CD1c-positive myeloid dendritic cell (primary cell): ENCODE measurements around the gene VWA8.
"Not testable (repeated sequence)": the region's sequence is repeated elsewhere in the genome, so short reads cannot be mapped to it uniquely, and the experiment has no call there.

Source experiments
- DNase-seq: peaks from one replicate; pipeline ENCODE4 v3.0.0-alpha.2; 2016; ENCODE audit errors: extremely low spot score

Gene VWA8

DNA sequence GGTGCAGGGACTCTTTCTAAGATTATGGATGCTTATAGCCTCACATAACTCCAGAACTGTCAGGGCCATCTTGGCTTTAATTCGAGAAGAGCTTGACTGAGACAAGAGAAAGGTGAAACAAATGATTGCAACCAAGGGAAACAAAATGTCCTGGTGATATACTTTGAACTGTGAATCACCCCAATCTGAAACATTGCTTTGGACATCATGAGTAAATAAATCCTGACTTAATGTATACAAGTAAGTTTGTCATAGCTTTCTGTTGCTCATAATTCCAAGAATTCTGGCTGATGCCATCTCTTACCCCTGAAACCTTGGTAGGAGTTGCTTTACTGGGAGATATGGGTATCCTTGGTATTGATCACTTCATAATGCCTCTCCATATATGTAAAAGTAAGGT lies 5.8 kb upstream of the VWA8 start:
- no peak for DNase-seq

DNA sequence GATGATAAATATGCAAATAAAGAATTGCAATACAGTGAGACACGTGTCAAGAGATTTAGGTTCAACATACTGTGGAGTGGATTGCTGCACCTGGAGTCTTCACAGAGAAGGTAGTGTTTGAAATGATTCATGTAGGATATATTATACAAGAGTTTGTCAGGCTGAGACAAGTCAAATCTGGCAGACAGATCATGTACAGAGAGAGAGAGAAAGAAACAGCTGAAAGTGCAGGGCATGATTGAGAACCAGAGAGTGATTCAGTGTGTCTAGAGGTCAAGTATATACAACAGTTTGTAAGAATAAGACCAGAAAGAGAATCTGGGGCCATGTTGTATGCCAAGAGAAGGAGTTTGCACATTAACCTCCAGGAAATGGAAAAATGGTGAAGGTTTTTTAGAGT lies 2.1 kb upstream of the VWA8 start:
- no peak for DNase-seq

- DNase-seq: peak; percentile 26
These were observed 504 bp upstream of the VWA8 start for GRCh38 chr13:41961466-41961760.

DNA sequence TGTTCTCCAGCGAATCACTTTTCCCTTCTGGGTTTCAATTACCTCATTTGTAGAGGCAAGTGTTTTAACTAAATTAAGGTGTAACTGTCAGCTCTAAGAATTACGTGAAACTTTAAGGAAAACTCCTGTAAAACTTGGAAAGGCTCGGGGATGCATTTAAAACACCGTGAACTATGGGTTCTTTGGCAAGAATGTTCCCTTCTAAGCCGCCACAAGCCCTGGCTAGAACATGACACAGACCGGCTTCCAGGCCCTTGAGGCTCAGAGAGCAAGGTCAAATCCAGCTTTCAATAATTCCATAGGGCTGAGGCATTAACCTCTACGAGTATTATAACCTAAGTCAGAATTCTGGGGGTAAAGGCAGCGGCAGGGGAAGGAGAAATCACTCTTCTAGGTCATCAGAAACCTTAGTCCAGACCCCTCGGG lies 685 bp downstream of the VWA8 start:
- DNase-seq: no peak

GRCh38 chr13:41956272-41956671 lies 4.6 kb downstream of the VWA8 start:
- no peak for DNase-seq

GRCh38 chr13:41955605-41956004 lies 5.3 kb downstream of the VWA8 start:
- peak; percentile 70 for DNase-seq

GRCh38 chr13:41954226-41954625 lies 6.7 kb downstream of the VWA8 start:
- no peak for DNase-seq

GRCh38 chr13:41952749-41953148 lies 8.2 kb downstream of the VWA8 start:
- no peak for DNase-seq

DNA sequence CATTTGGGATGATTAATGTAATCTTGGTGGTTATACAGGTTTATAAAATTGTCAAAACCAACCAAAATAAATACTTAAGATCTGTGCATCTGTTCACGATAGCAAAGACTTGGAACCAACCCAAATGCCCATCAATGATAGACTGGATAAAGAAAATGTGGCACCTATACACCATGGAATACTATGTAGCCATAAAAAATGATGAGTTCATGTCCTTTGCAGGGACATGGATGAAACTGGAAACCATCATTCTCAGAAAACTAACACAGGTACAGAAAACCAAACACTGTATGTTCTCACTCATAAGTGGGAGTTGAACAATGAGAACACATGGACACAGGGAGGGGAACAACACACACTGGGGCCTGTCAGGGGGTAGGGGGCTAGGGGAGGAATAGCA lies 11.8 kb downstream of the VWA8 start:
- DNase-seq: not testable (repeated sequence)

- DNase-seq: no peak
These were observed 15.0 kb downstream of the VWA8 start for GRCh38 chr13:41945926-41946325.

GRCh38 chr13:41944635-41945397 lies 16.1 kb downstream of the VWA8 start:
- DNase-seq: no peak

GRCh38 chr13:41944229-41944628 lies 16.7 kb downstream of the VWA8 start:
- DNase-seq: no peak

DNA sequence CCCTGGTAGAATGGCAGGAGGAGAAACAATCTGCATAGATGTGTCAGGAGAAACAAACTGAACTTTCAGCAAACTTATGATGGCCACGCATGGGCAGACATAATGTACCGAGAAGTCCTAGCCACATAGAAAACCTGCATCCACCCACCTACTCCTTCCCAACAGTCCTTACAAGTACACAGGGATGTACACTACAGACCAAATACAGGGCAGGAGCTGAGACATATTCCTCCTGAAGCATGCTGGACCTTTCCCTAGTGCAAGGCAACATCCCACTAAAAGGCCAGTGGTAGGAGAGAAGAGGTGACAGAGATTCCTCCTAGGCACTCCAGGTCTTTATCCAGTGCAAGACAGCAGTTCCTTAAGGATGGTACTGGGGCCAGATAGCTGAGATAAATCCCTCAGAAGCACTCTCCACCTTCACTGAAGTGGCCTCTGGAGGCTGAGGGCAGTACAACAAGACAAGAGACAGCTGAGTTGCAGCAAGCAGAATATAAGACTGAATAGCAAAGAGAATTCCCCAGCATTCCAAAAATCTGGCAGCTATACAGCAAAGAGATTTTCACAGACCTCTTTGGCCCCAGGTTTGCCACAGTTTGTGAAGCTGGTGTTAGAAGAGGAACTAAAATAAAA lies 18.3 kb downstream of the VWA8 start:
- DNase-seq: no peak

- DNase-seq: no peak
These were observed 19.7 kb downstream of the VWA8 start for GRCh38 chr13:41941174-41941573.

DNA sequence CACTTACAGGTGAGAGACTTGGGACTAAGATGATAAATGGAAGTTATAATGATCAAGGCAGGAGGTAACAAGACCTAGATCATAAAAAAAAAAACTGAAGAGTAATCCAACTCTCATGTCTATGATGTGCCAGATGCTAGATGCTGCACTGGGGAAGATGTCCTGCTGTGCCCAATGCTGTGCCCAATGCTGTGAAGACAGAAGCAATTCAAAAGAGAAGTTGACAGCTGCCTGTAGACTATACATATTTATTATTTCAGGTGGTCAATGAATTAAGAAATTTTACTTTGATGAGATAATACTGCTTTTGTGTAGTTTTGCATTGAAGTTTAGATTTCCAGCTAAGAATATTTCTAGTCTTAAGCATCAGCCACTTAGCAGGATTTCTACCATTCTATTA lies 21.5 kb downstream of the VWA8 start:
- DNase-seq: no peak

GRCh38 chr13:41938918-41939317 lies 22.0 kb downstream of the VWA8 start:
- DNase-seq: no peak

DNA sequence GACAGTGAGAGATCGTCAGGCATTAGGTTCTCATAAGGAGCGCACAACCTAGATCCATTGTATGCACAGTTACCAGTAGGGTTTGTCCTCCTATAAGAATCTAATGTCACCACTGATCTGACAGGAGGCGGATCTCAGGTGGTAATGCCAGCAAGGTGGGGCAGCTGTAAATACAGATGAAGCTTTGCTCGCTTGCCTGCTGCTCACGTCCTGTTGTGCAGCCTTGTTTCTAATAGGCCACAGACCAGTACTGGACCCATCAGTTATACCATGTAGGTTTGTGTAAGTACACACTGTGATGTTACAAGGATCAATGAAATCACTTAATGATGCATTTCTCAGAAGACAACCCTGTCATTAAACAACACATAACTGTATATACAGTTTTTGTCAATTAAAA lies 23.5 kb downstream of the VWA8 start:
- no peak for DNase-seq

DNA sequence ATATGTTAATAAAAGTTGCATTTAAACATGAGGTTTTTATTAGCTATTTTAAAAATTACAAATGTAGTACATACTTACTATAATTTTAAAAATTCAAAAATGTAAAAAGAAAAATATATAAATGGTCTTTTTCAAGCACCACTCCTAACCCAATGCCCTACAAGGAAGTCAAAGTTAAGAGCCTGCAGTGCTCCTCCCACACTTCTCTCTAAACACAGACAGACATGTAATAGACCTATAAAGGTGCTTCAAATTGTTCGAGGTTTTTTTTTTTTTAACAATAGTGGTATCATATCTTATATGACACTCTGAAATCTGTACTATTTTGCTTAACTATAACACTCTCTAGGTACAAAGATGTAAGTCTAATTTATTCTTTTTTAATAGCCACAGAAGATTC lies 25.4 kb downstream of the VWA8 start:
- DNase-seq: no peak

DNA sequence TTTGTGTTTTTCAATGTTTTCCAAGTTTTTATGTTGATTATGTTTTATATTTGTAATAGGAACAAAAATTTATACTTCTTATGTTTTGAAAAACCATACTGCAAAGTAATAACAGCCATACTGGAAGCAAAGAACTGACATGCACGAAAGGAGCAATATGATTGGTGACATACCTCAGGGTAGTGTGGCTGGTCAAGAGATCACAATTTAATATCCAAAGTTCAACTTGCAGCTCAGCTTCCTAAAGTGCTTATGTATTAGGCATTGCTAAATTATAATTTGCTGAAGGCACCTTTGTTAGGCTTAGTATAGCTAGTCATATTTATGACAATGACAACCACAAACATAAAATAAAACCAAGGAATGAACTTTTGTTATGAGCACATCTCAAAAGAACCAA lies 25.9 kb downstream of the VWA8 start:
- no peak for DNase-seq

- no peak for DNase-seq
These were observed 26.8 kb downstream of the VWA8 start for GRCh38 chr13:41934120-41934519.

GRCh38 chr13:41931337-41931736 lies 29.6 kb downstream of the VWA8 start:
- no peak for DNase-seq

- DNase-seq: no peak
These were observed 30.8 kb downstream of the VWA8 start for GRCh38 chr13:41930154-41930553.

DNA sequence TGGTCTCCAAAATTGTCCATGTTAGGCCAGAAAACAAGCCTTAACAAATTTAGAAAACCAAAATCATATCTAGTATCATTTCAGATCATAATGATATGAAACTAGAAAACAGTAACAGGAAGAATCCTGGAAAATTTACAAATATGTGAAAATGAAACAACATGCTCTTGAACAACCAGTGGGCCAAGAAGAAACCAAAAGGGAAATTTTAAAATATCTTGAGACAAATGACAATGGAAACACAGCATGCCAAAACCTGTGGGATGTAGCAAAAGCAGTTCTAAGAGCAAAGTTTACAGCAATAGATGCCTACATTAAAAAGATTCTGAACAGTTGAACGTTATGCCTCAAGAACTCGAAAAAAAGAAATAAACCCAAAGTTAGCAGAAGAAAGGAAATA lies 32.6 kb downstream of the VWA8 start:
- no peak for DNase-seq

DNA sequence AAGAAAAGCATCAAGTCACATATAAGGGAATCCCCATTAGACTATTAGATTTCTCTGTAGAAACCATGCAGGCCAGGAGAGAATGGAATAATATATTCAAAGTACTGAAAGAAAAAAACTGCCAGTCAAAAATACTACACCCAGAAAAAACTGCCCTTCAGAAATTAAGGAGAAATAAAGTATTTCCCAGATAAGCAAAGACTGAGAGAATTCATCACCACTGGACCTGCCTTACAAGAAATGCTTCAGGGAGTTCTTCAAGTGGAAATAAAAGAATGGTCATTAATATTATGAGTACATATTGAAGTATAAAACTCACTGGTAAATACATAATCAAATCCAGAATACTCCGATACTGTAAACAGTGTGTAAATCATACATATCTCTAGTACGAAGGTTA lies 35.9 kb downstream of the VWA8 start:
- no peak for DNase-seq
